HEK293 (cell line): ENCODE measurements around the gene DPYSL4.

Experiments
- CTCF ChIA-PET: fragments of 350-600 bp; formaldehyde crosslinking; extraction: SDS; loops from one replicate; lab custom pipeline; 2021; ENCODE audit warnings: antibody characterized with exemption; lab: Yijun Ruan, JAX
- POLR2A ChIA-PET: fragments of 300-600 bp; formaldehyde crosslinking; extraction: SDS; loops from one replicate; lab custom pipeline; 2020; ENCODE audit warnings: antibody characterized with exemption, inconsistent platforms; lab: Yijun Ruan, JAX
- H3K27ac ChIP-seq: fragments of 200-500 bp; sonication (Bioruptor generic); 2 replicates; pipeline ENCODE4 v1.5.1; 2014; ENCODE audit warnings: low read depth, low read length, control low read depth, inconsistent platforms; ENCODE audit errors: extremely low read depth
- H3K36me3 ChIP-seq, 2 experiments: fragments of 200-500 bp in 1 of 2; sonication (Bioruptor generic) in 1 of 2; 1 replicate in 1 of 2; 2 replicates in 1 of 2; pipeline ENCODE4 v1.5.1; 2014 to 2017; ENCODE audit warnings: inconsistent platforms in 2 of 2, low read length in 2 of 2; ENCODE audit not compliant: control insufficient read depth in 2 of 2, insufficient read depth in 1 of 2
- H3K4me1 ChIP-seq: fragments of 200-500 bp; sonication (Bioruptor generic); 2 replicates; pipeline ENCODE4 v1.5.1; 2014; ENCODE audit warnings: mild to moderate bottlenecking, low read length, inconsistent platforms; ENCODE audit not compliant: control insufficient read depth, insufficient read depth
- H3K4me3 ChIP-seq: 2 replicates; pipeline ENCODE4 v1.5.1; 2011; ENCODE audit warnings: low read depth, mild to moderate bottlenecking, control low read depth, low read length, moderate library complexity
- H3K9me3 ChIP-seq: fragments of 200-500 bp; sonication (Bioruptor generic); 2 replicates; pipeline ENCODE4 v1.5.1; 2014; ENCODE audit warnings: low read depth, low read length, inconsistent platforms; ENCODE audit not compliant: control insufficient read depth, insufficient read depth
- GFI1B ChIP-seq: fragments of 450-650 bp; formaldehyde crosslinking; IDR thresholded peaks from 2 replicates; pipeline ENCODE4 v1.5.1; 2016; ENCODE audit warnings: missing biosample characterization, missing genetic modification characterization
- GLIS2 ChIP-seq: fragments of 450-650 bp; formaldehyde crosslinking; IDR thresholded peaks from 2 replicates; pipeline ENCODE4 v1.5.1; 2016; ENCODE audit warnings: missing biosample characterization, missing genetic modification characterization
- HOXC10 ChIP-seq: sonication (generic); formaldehyde crosslinking; IDR thresholded peaks from 2 replicates; pipeline ENCODE4 v1.8.1; 2023; ENCODE audit warnings: mild to moderate bottlenecking, missing genetic modification reagents
- PRDM10 ChIP-seq: fragments of 450-650 bp; formaldehyde crosslinking; IDR thresholded peaks from 2 replicates; pipeline ENCODE4 v1.5.1; 2016; ENCODE audit warnings: missing biosample characterization, missing genetic modification characterization
- RBAK ChIP-seq: fragments of 450-650 bp; formaldehyde crosslinking; IDR thresholded peaks from 2 replicates; pipeline ENCODE4 v1.5.1; 2016; ENCODE audit warnings: missing biosample characterization, missing genetic modification characterization
- ZBTB21 ChIP-seq: fragments of 450-650 bp; formaldehyde crosslinking; IDR thresholded peaks from 2 replicates; pipeline ENCODE4 v1.5.1; 2017; ENCODE audit warnings: missing biosample characterization, missing genetic modification characterization
- ZEB2 ChIP-seq: fragments of 450-650 bp; formaldehyde crosslinking; IDR thresholded peaks from 2 replicates; pipeline ENCODE4 v1.5.1; 2016; ENCODE audit warnings: missing biosample characterization, missing genetic modification characterization
- ZFP3 ChIP-seq: fragments of 450-650 bp; formaldehyde crosslinking; IDR thresholded peaks from 2 replicates; pipeline ENCODE4 v1.5.1; 2016; ENCODE audit warnings: low read depth, missing biosample characterization, missing genetic modification characterization
- ZFP69B ChIP-seq: fragments of 450-650 bp; formaldehyde crosslinking; IDR thresholded peaks from 2 replicates; pipeline ENCODE4 v1.5.1; 2016; ENCODE audit warnings: missing biosample characterization, missing genetic modification characterization
- ZNF174 ChIP-seq: fragments of 450-650 bp; formaldehyde crosslinking; IDR thresholded peaks from 2 replicates; pipeline ENCODE4 v1.5.0; 2017; ENCODE audit warnings: missing biosample characterization, mild to moderate bottlenecking, missing genetic modification characterization
- ZNF202 ChIP-seq: fragments of 450-650 bp; formaldehyde crosslinking; IDR thresholded peaks from 2 replicates; pipeline ENCODE4 v1.5.1; 2016; ENCODE audit warnings: missing biosample characterization, missing genetic modification characterization, borderline replicate concordance
- ZNF211 ChIP-seq: fragments of 450-650 bp; formaldehyde crosslinking; IDR thresholded peaks from 2 replicates; pipeline ENCODE4 v1.5.1; 2016; ENCODE audit warnings: low read depth, missing biosample characterization, missing genetic modification characterization
- ZNF214 ChIP-seq: fragments of 450-650 bp; formaldehyde crosslinking; IDR thresholded peaks from 2 replicates; pipeline ENCODE4 v1.5.1; 2017; ENCODE audit warnings: missing biosample characterization, mild to moderate bottlenecking, missing genetic modification characterization, borderline replicate concordance
- ZNF354C ChIP-seq: fragments of 450-650 bp; formaldehyde crosslinking; IDR thresholded peaks from 2 replicates; pipeline ENCODE4 v1.5.1; 2016; ENCODE audit warnings: missing biosample characterization, missing genetic modification characterization, low read depth, borderline replicate concordance
- ZNF404 ChIP-seq: fragments of 450-650 bp; formaldehyde crosslinking; IDR thresholded peaks from 2 replicates; pipeline ENCODE4 v1.5.1; 2017; ENCODE audit warnings: missing biosample characterization, missing genetic modification characterization
- ZNF416 ChIP-seq: fragments of 450-650 bp; formaldehyde crosslinking; IDR thresholded peaks from 2 replicates; pipeline ENCODE4 v1.5.1; 2016; ENCODE audit warnings: missing biosample characterization, missing genetic modification characterization
- ZNF555 ChIP-seq: fragments of 450-650 bp; formaldehyde crosslinking; conservative IDR thresholded peaks from 2 replicates; pipeline ENCODE4 v1.5.1; 2017; ENCODE audit warnings: missing biosample characterization, mild to moderate bottlenecking, missing genetic modification characterization, inconsistent platforms
- ZNF621 ChIP-seq: fragments of 450-650 bp; formaldehyde crosslinking; IDR thresholded peaks from 2 replicates; pipeline ENCODE4 v1.5.1; 2017; ENCODE audit warnings: missing biosample characterization, missing genetic modification characterization
- ZNF623 ChIP-seq: fragments of 450-650 bp; formaldehyde crosslinking; IDR thresholded peaks from 2 replicates; pipeline ENCODE4 v1.5.1; 2016; ENCODE audit warnings: missing biosample characterization, missing genetic modification characterization
- ZNF626 ChIP-seq: fragments of 450-650 bp; sonication (Bioruptor Pico); formaldehyde crosslinking; IDR thresholded peaks from 2 replicates; pipeline ENCODE4 v1.5.1; 2018; ENCODE audit warnings: missing biosample characterization, missing genetic modification characterization, inconsistent platforms
- ZNF660 ChIP-seq: fragments of 450-650 bp; IDR thresholded peaks from 2 replicates; pipeline ENCODE4 v1.5.1; 2018; ENCODE audit warnings: missing biosample characterization, mild to moderate bottlenecking, missing genetic modification characterization
- ZNF664 ChIP-seq: fragments of 450-650 bp; formaldehyde crosslinking; IDR thresholded peaks from 2 replicates; pipeline ENCODE4 v1.5.1; 2016; ENCODE audit warnings: missing biosample characterization, missing genetic modification characterization
- TF ChIP-seq, protein P1 (sequence below): fragments of 450-650 bp; formaldehyde crosslinking; IDR thresholded peaks from 2 replicates; pipeline ENCODE4 v1.5.1; 2016; ENCODE audit warnings: missing biosample characterization, missing genetic modification characterization, borderline replicate concordance
- TF ChIP-seq, protein P2 (sequence below): fragments of 450-650 bp; formaldehyde crosslinking; IDR thresholded peaks from 2 replicates; pipeline ENCODE4 v1.5.1; 2016; ENCODE audit warnings: missing biosample characterization, missing genetic modification characterization
- TF ChIP-seq, protein P3 (sequence below): fragments of 450-650 bp; formaldehyde crosslinking; IDR thresholded peaks from 2 replicates; pipeline ENCODE4 v1.5.1; 2016; ENCODE audit warnings: missing biosample characterization, missing genetic modification characterization
- TF ChIP-seq, protein P4 (sequence below): fragments of 450-650 bp; IDR thresholded peaks from 2 replicates; pipeline ENCODE4 v1.5.1; 2018; ENCODE audit warnings: missing biosample characterization, mild to moderate bottlenecking, missing genetic modification characterization

Gene DPYSL4

DNA sequence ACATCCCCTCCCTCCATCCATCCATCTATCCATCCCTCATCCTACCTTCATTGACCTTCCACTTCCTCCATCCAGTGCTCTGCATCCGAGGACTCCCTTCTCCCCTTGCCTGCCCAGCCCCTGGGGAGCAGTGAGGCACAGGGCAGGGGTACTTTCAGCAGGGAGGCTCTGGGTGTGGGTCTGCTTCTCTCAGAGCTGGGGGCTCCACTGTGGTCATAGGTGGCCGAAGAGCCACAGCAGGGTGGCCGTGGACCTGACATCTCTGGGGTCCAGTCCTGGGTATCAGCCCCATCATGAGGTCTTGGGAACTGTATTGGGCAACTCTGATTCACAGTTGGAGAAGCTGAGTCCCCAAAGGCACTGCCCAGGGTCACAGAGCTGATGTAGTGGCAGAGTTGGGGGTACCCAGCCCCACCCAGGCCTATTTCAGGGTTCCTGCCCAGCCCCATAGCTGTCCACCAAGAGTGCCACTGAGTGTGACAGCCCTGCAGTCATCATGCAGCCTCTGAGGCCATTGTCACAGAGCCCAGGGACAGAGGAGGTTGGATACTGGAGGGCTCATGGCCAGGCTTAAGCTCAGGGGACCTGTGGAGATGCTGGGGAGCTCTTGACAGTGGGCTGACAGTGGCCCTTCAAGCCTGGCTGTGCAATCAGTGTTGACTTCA, 35.3 kb upstream of the DPYSL4 start:
- H3K9me3 ChIP-seq: no peaks in the 10 kb centered on the region
- no peaks in the 10 kb centered on the region for H3K4me1 ChIP-seq
- ChIA-PET POLR2A (no interaction called here), CTCF (interaction anchor here (0.5 to 1.0 kb wide), 2 partner anchors 8 to 34 kb away, joined by 3 to 4 read pairs; no protein-coding TSS in a partner anchor)
- no peak overlapping the region for H3K27ac ChIP-seq
- H3K4me3 ChIP-seq: no peak overlapping the region
- H3K36me3 ChIP-seq: no peaks in the 10 kb centered on the region
- TF ChIP-seq, protein P1, sequence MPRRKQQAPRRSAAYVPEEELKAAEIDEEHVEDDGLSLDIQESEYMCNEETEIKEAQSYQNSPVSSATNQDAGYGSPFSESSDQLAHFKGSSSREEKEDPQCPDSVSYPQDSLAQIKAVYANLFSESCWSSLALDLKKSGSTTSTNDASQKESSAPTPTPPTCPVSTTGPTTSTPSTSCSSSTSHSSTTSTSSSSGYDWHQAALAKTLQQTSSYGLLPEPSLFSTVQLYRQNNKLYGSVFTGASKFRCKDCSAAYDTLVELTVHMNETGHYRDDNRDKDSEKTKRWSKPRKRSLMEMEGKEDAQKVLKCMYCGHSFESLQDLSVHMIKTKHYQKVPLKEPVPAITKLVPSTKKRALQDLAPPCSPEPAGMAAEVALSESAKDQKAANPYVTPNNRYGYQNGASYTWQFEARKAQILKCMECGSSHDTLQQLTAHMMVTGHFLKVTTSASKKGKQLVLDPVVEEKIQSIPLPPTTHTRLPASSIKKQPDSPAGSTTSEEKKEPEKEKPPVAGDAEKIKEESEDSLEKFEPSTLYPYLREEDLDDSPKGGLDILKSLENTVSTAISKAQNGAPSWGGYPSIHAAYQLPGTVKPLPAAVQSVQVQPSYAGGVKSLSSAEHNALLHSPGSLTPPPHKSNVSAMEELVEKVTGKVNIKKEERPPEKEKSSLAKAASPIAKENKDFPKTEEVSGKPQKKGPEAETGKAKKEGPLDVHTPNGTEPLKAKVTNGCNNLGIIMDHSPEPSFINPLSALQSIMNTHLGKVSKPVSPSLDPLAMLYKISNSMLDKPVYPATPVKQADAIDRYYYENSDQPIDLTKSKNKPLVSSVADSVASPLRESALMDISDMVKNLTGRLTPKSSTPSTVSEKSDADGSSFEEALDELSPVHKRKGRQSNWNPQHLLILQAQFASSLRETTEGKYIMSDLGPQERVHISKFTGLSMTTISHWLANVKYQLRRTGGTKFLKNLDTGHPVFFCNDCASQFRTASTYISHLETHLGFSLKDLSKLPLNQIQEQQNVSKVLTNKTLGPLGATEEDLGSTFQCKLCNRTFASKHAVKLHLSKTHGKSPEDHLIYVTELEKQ (tag by site-specific recombination): no peak
- TF ChIP-seq ZNF174 (no peak), ZNF664 (tag by site-specific recombination) (no peak), ZNF404 (tag by site-specific recombination) (no peak), ZNF416 (tag by site-specific recombination) (no peak), ZNF202 (tag by site-specific recombination) (no peak), ZFP69B (tag by site-specific recombination) (no peak), ZNF211 (tag by site-specific recombination) (no peak), GLIS2 (no peak), ZBTB21 (tag by site-specific recombination) (no peak), GFI1B (tag by site-specific recombination) (no peak), ZNF214 (no peak), RBAK (tag by site-specific recombination) (no peak)
- TF ChIP-seq, protein P2, sequence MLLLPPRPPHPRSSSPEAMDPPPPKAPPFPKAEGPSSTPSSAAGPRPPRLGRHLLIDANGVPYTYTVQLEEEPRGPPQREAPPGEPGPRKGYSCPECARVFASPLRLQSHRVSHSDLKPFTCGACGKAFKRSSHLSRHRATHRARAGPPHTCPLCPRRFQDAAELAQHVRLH (tag by site-specific recombination): no peak

GRCh38 chr10:132151951-132152505, 34.7 kb upstream of the DPYSL4 start:
- no peaks in the 10 kb centered on the region for H3K9me3 ChIP-seq
- H3K4me1 ChIP-seq: no peaks in the 10 kb centered on the region
- ChIA-PET POLR2A (no interaction called here), CTCF (interaction anchor here (0.5 to 1.0 kb wide), 2 partner anchors 9 to 35 kb away, joined by 3 to 4 read pairs; no protein-coding TSS in a partner anchor)
- no peak overlapping the region for H3K27ac ChIP-seq
- TF ChIP-seq, protein P3, sequence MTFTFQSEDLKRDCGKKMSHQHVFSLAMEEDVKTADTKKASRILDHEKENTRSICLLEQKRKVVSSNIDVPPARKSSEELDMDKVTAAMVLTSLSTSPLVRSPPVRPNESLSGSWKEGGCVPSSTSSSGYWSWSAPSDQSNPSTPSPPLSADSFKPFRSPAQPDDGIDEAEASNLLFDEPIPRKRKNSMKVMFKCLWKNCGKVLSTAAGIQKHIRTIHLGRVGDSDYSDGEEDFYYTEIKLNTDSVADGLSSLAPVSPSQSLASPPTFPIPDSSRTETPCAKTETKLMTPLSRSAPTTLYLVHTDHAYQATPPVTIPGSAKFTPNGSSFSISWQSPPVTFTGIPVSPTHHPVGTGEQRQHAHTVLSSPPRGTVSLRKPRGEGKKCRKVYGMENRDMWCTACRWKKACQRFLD (tag by site-specific recombination): no peak
- TF ChIP-seq, protein P4, sequence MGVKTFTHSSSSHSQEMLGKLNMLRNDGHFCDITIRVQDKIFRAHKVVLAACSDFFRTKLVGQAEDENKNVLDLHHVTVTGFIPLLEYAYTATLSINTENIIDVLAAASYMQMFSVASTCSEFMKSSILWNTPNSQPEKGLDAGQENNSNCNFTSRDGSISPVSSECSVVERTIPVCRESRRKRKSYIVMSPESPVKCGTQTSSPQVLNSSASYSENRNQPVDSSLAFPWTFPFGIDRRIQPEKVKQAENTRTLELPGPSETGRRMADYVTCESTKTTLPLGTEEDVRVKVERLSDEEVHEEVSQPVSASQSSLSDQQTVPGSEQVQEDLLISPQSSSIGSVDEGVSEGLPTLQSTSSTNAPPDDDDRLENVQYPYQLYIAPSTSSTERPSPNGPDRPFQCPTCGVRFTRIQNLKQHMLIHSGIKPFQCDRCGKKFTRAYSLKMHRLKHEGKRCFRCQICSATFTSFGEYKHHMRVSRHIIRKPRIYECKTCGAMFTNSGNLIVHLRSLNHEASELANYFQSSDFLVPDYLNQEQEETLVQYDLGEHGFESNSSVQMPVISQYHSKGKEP (tag by site-specific recombination): no peak
- TF ChIP-seq HOXC10 (CRISPR knock-in tag) (no peak), ZFP3 (tag by site-specific recombination) (no peak), ZNF626 (tag by site-specific recombination) (no peak), ZNF354C (tag by site-specific recombination) (no peak), PRDM10 (tag by site-specific recombination) (no peak), ZEB2 (tag by site-specific recombination) (no peak), ZNF623 (tag by site-specific recombination) (no peak), ZNF660 (tag by site-specific recombination) (no peak), ZNF555 (no peak), ZNF621 (tag by site-specific recombination) (no peak)
- H3K36me3 ChIP-seq: no peaks in the 10 kb centered on the region
- no peak overlapping the region for H3K4me3 ChIP-seq
